Ovary (tissue), 9 donors: ENCODE results near the gene KPTN. TPM values are rescaled to one million over a fixed set of nuclear protein-coding genes. Genes with fewer than 3 reads are reported as not detected.
"Not testable (repeated sequence)": the region's sequence is repeated elsewhere in the genome, so short reads cannot be mapped to it uniquely, and the experiment has no call there.

Experiments used
- DNase-seq, 5 donors: peaks; one replicate each; pipeline ENCODE4 v3.0.0-alpha.2; 2019 to 2020
- H3K27ac ChIP-seq, 2 donors: fragments of 200-600 bp; one replicate each; pipeline versions ENCODE4 v1.5.1 to v1.8.0; 2019 to 2022
- H3K27me3 ChIP-seq: fragments of 200-600 bp; one replicate; pipeline ENCODE4 v1.8.0; 2022
- H3K36me3 ChIP-seq: fragments of 200-600 bp; sonication (generic); one replicate; pipeline ENCODE4 v1.5.1; 2019
- H3K4me1 ChIP-seq: one replicate; pipeline ENCODE4 v1.8.1; 2013; ENCODE audit warnings: mild to moderate bottlenecking, moderate library complexity; ENCODE audit not compliant: insufficient read depth
- H3K4me3 ChIP-seq: fragments of 200-600 bp; sonication (generic); one replicate; pipeline ENCODE4 v1.5.1; 2017
- H3K9me3 ChIP-seq, 2 donors: fragments of 200-600 bp in 1 of 2; sonication (generic) in 1 of 2; one replicate each; pipeline versions ENCODE4 v1.5.1 to v1.8.1; 2013 to 2019; ENCODE audit warnings: mild to moderate bottlenecking in 1 of 2, moderate library complexity in 1 of 2
- CTCF ChIP-seq, 3 donors: fragments of 450-650 bp in 2 of 3; fragments of 200-600 bp in 1 of 3; IDR thresholded peaks; one replicate each; pipeline versions ENCODE4 v1.5.1 to v1.8.0; 2016 to 2022; ENCODE audit warnings: antibody characterized with exemption in 3 of 3, mild to moderate bottlenecking in 1 of 3
- EP300 ChIP-seq: sonication (generic); formaldehyde crosslinking; IDR thresholded peaks from one replicate; pipeline ENCODE4 v1.6.1; 2017; ENCODE audit warnings: antibody characterized with exemption
- POLR2A ChIP-seq: fragments of 450-650 bp; IDR thresholded peaks from one replicate; pipeline ENCODE4 v1.6.1; 2017; ENCODE audit warnings: antibody characterized with exemption, mild to moderate bottlenecking, moderate library complexity
- WGBS, 3 donors: extraction: QIAGEN DNeasy Blood & Tissue Kit in 1 of 3; methylation state at CpG; one replicate each; pipeline versions ENCODE4 v1.1.5 to v1.1.7; 2013 to 2017; 5-methylcytosine and 5-hydroxymethylcytosine counted together
- intact Hi-C, 4 donors: fragments of 100-400 bp; cut with DNase I; formaldehyde crosslinking; loops; one replicate each; pipeline versions ENCODE4 v1.11.0 to v1.15.1; 2022 to 2023
- polyA plus RNA-seq, 2 donors: library from polyadenylated mRNA; stranded (reverse); fragments of 200-250 nt in 1 of 2; fragments of 350-450 nt in 1 of 2; fragmentation: Illumina TruSeq in 1 of 2; extraction: RNeasy Lipid Tissue Mini Kit (QIAGEN cat#74804) in 1 of 2; gene quantifications; one replicate each; pipeline ENCODE4 v1.2.3, GENCODE V29; 2013 to 2014
- total RNA-seq, 7 donors: library from RNA; depleted of rRNA in 2 of 7; stranded (reverse); fragments of >200 nt in 2 of 7; fragmentation: NEBNext Ultra II Directional in 3 of 7; extraction: Animal tissue kit (Norgen Biotek cat#: 25700) in 3 of 7; gene quantifications; one replicate each; pipeline versions ENCODE4 v1.1.0 to v1.2.4, GENCODE V29; 2016 to 2023
- donor health status: DM: no; HTN: no; CAD: no; lungs with moderate emphysema.
- donor health status: DM: no; HTN: no; CAD: no.
- donor health status: Bipolar disorder and iron deficiency.
- donor health status: DM: yes; HTN: yes; CAD: no.
- donor health status: DM: no; HTN: no; CAD: no.
- donor health status: DM: yes; HTN: yes; CAD: no.

KPTN gene
- total and polyA plus RNA-seq, 9 donors: 2.8 to 5.5 (median 4.4) TPM

GRCh38 chr19:47490031-47490430, 6.0 kb upstream of the KPTN start:
- Histone ChIP-seq H3K4me1 (no peaks in the 10 kb centered on the region), H3K27ac (no peak overlapping the region), H3K36me3 (no peaks in the 10 kb centered on the region), H3K4me3 (no peak overlapping the region), H3K27me3 (no peaks in the 10 kb centered on the region), H3K9me3 (no peaks in the 10 kb centered on the region)
- intact Hi-C loops: no loop called here
- DNase-seq: no peak
- WGBS, 3 donors: 78 to 83% (median 83%) methylated on average over 7 of the region's 7 CpGs
- TF ChIP-seq EP300: no peak
- no peak for TF ChIP-seq POLR2A
- no peak for TF ChIP-seq CTCF (IDR thresholded peaks at IDR 0.05)

DNA sequence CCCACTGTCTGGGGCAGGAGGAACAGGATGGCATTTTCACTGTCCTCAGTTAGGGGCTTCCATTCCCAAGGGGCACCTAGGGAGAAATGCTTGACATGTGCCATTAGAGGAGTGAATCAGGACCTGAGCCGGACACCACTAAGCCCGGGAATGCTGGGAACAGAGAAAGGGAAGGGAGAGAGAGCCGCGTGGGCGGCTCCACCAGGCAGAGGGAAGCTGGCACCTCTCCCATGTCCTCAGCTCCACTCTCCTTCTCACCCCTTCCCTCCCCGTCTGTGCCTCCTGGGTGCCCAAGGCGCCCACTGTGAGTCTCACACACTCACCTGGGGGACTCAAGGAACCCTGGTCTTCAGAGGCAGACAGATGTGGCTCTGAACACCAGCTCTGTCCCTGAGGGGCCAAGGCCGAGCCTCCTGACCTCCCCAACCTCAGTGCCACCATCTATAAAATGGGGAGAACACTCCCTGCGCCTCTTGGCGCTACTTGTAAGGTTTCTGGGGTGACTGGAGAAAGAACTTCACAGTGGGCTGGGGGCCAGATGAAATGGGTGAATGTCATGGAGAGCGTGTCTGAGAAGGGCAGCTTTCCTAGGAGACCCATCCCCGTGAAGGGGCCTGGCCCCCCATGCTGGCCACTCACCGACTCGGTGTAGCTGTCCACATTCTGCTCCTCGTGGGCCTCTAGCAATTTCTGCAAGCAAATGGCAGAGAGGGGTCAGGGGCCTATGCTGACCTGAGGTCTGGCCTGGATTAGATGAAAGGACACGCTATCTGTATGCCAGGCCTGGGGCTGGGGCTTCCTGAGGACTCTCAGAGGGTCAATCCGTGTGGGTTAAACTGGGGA, 5.3 kb upstream of the KPTN start:
- Histone ChIP-seq H3K4me3 (no peak overlapping the region), H3K4me1 (no peaks in the 10 kb centered on the region), H3K27ac (no peak overlapping the region), H3K36me3 (no peaks in the 10 kb centered on the region), H3K27me3 (no peaks in the 10 kb centered on the region), H3K9me3 (no peaks in the 10 kb centered on the region)
- no peak for DNase-seq
- no peak for TF ChIP-seq EP300
- TF ChIP-seq POLR2A: no peak
- intact Hi-C loops: no loop called here
- 72 to 80% (median 75%) methylated on average over 17 of the region's 17 CpGs for WGBS, 3 donors

DNA sequence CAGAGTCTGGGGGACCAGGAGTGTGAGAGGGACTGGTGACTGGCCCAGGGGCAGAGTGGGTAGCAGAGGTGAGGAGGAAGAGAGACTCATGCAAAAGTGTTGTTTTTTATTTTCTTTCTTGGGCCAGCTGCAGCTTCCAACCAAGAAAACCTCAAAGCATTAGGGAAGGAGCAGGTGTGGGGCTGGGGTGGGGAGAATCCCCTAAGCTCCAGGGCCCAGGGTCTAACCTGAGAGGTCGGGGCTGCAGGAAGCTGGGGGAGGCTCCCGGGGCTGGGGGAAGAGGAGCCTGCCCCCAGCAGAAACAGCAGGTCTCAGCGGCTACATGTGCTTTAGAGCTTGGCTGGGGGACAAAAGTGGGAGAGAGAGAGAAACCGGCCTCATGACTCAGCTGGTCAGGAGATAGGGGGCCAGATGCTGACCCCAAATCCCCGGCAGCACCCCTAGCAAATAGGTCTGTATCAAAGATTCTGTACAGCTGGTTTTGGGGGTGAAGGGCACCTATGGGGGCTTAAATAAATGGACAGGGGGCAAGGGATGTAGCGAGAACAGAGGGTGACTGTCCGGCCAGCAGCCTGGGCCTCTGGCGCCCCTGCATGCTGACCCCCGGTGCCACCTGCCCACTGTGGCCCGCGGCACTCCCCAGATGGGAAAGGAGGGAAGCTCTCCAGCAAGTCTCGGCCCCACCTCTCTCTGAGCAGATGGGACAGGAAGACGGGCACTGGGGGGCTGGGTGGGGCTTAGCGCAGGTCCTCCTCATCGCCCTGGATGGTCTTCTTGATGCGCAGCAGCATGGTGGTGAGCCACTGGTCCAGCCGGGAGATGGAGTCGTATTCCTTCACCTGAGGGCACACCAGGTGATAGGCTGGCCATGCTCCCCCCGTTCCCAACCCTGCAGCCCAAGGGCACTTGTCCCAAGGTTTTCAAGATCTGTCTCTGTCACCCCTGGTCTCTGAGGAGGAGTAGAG, 3.8 kb upstream of the KPTN start:
- DNase-seq: no peak
- Histone ChIP-seq H3K36me3 (no peaks in the 10 kb centered on the region), H3K4me3 (no peak overlapping the region), H3K27me3 (no peaks in the 10 kb centered on the region), H3K4me1 (peaks cover 3% of the 10 kb centered on the region), H3K9me3 (no peaks in the 10 kb centered on the region), H3K27ac (no peak overlapping the region)
- intact Hi-C loops: no loop called here
- TF ChIP-seq EP300 (no peak), CTCF (IDR thresholded peaks at IDR 0.05) (no peak), POLR2A (no peak)
- WGBS, 3 donors: 67 to 72% (median 68%) methylated on average over 19 of the region's 19 CpGs

- 63 to 69% (median 68%) methylated on average over 9 of the region's 9 CpGs for WGBS, 3 donors
- no peak overlapping the region for H3K27ac ChIP-seq
- intact Hi-C loops: no loop called here
Observed at GRCh38 chr19:47486900-47487299, 2.9 kb upstream of the KPTN start.

GRCh38 chr19:47486220-47486619, 2.2 kb upstream of the KPTN start:
- H3K9me3 ChIP-seq, DNase-seq, H3K27ac ChIP-seq, H3K27me3 ChIP-seq, H3K4me1 ChIP-seq, H3K36me3 ChIP-seq, intact Hi-C loops, H3K4me3 ChIP-seq: not testable (repeated sequence)
- 85 to 87% (median 86%) methylated on average over 13 of the region's 13 CpGs for WGBS, 3 donors

More at GRCh38 chr19:47486900-47487299, 2.9 kb upstream of the KPTN start:
- Histone ChIP-seq H3K4me3 (no peak overlapping the region), H3K36me3 (no peaks in the 10 kb centered on the region), H3K4me1 (peaks cover 3% of the 10 kb centered on the region), H3K9me3 (no peaks in the 10 kb centered on the region), H3K27me3 (no peaks in the 10 kb centered on the region)
- TF ChIP-seq CTCF (IDR thresholded peaks at IDR 0.05) (no peak), EP300 (no peak), POLR2A (no peak)
- DNase-seq: no peak
